IPS-15b (cell line): ENCODE data around the gene ILKAP.

Source experiments
- H3K27me3 ChIP-seq: one replicate; pipeline ENCODE4 v1.6.1; 2013; ENCODE audit warnings: low read length; ENCODE audit not compliant: control insufficient read depth, insufficient read depth
- H3K36me3 ChIP-seq: one replicate; pipeline ENCODE4 v1.6.1; 2013; ENCODE audit warnings: low read length; ENCODE audit not compliant: control insufficient read depth, insufficient read depth
- H3K4me1 ChIP-seq: one replicate; pipeline ENCODE4 v1.6.1; 2013; ENCODE audit warnings: mild to moderate bottlenecking, low read length; ENCODE audit not compliant: control insufficient read depth, insufficient read depth
- H3K4me3 ChIP-seq: one replicate; pipeline ENCODE4 v1.5.1; 2013; ENCODE audit warnings: low read depth, low read length
- H3K9ac ChIP-seq: one replicate; pipeline ENCODE4 v1.6.1; 2013; ENCODE audit warnings: low read depth, mild to moderate bottlenecking, low read length
- H3K9me3 ChIP-seq: one replicate; pipeline ENCODE4 v1.6.1; 2013; ENCODE audit warnings: mild to moderate bottlenecking, low read length; ENCODE audit not compliant: control insufficient read depth, insufficient read depth

Gene ILKAP

GRCh38 chr2:238167344-238167715 is 36.2 kb downstream of the ILKAP start:
- H3K9me3 ChIP-seq: no peaks in the 10 kb centered on the region
- peaks cover 23% of the 10 kb centered on the region for H3K27me3 ChIP-seq
- H3K9ac ChIP-seq: no peak overlapping the region
- H3K4me1 ChIP-seq: no peaks in the 10 kb centered on the region
- H3K4me3 ChIP-seq: no peak overlapping the region
- H3K36me3 ChIP-seq: peaks cover 4% of the 10 kb centered on the region

GRCh38 chr2:238166391-238167343 is 36.8 kb downstream of the ILKAP start:
- no peaks in the 10 kb centered on the region for H3K4me1 ChIP-seq
- peaks cover 24% of the 10 kb centered on the region for H3K27me3 ChIP-seq
- H3K9me3 ChIP-seq: no peaks in the 10 kb centered on the region
- H3K4me3 ChIP-seq: no peak overlapping the region
- peaks cover 2% of the 10 kb centered on the region for H3K36me3 ChIP-seq
- no peak overlapping the region for H3K9ac ChIP-seq

- Histone ChIP-seq H3K9ac (no peak overlapping the region), H3K27me3 (peaks cover 28% of the 10 kb centered on the region), H3K4me1 (no peaks in the 10 kb centered on the region), H3K9me3 (no peaks in the 10 kb centered on the region), H3K4me3 (no peak overlapping the region), H3K36me3 (peaks cover 2% of the 10 kb centered on the region)
These were observed 38.1 kb downstream of the ILKAP start for GRCh38 chr2:238165288-238165921.

- Histone ChIP-seq H3K9ac (no peak overlapping the region), H3K36me3 (peaks cover 2% of the 10 kb centered on the region), H3K4me1 (no peaks in the 10 kb centered on the region), H3K9me3 (no peaks in the 10 kb centered on the region), H3K27me3 (peaks cover 30% of the 10 kb centered on the region), H3K4me3 (no peak overlapping the region)
These were observed 38.6 kb downstream of the ILKAP start for GRCh38 chr2:238164906-238165287.

- peak overlapping the region; percentile 30 for H3K4me3 ChIP-seq
- no peak overlapping the region for H3K9ac ChIP-seq
- H3K36me3 ChIP-seq: peaks cover 2% of the 10 kb centered on the region
- no peaks in the 10 kb centered on the region for H3K4me1 ChIP-seq
- H3K9me3 ChIP-seq: no peaks in the 10 kb centered on the region
- peaks cover 38% of the 10 kb centered on the region for H3K27me3 ChIP-seq
These were observed 39.9 kb downstream of the ILKAP start for GRCh38 chr2:238163481-238164198.

- Histone ChIP-seq H3K9me3 (no peaks in the 10 kb centered on the region), H3K4me3 (peak overlapping the region; percentile 30), H3K4me1 (no peaks in the 10 kb centered on the region), H3K36me3 (no peaks in the 10 kb centered on the region), H3K27me3 (peaks cover 38% of the 10 kb centered on the region), H3K9ac (no peak overlapping the region)
These were observed 40.6 kb downstream of the ILKAP start for GRCh38 chr2:238162846-238163441.

GRCh38 chr2:238162251-238162845 is 41.1 kb downstream of the ILKAP start:
- Histone ChIP-seq H3K4me1 (no peaks in the 10 kb centered on the region), H3K4me3 (no peak overlapping the region), H3K27me3 (peaks cover 42% of the 10 kb centered on the region), H3K36me3 (no peaks in the 10 kb centered on the region), H3K9ac (no peak overlapping the region), H3K9me3 (no peaks in the 10 kb centered on the region)

GRCh38 chr2:238161291-238162051 is 42.0 kb downstream of the ILKAP start:
- H3K4me1 ChIP-seq: no peaks in the 10 kb centered on the region
- no peaks in the 10 kb centered on the region for H3K36me3 ChIP-seq
- H3K9me3 ChIP-seq: no peaks in the 10 kb centered on the region
- no peak overlapping the region for H3K4me3 ChIP-seq
- H3K9ac ChIP-seq: no peak overlapping the region
- peaks cover 43% of the 10 kb centered on the region for H3K27me3 ChIP-seq

- peaks cover 43% of the 10 kb centered on the region for H3K27me3 ChIP-seq
- no peaks in the 10 kb centered on the region for H3K4me1 ChIP-seq
- no peaks in the 10 kb centered on the region for H3K9me3 ChIP-seq
- H3K4me3 ChIP-seq: no peak overlapping the region
- H3K36me3 ChIP-seq: no peaks in the 10 kb centered on the region
- no peak overlapping the region for H3K9ac ChIP-seq
These were observed 43.0 kb downstream of the ILKAP start for GRCh38 chr2:238160206-238161129.

- peaks cover 38% of the 10 kb centered on the region for H3K27me3 ChIP-seq
- H3K4me1 ChIP-seq: no peaks in the 10 kb centered on the region
- no peaks in the 10 kb centered on the region for H3K36me3 ChIP-seq
- no peak overlapping the region for H3K9ac ChIP-seq
- peak overlapping the region; percentile 43 for H3K4me3 ChIP-seq
- no peaks in the 10 kb centered on the region for H3K9me3 ChIP-seq
These were observed 43.8 kb downstream of the ILKAP start for GRCh38 chr2:238159661-238160205.
